Peyer's patch (tissue), 4 donors: ENCODE data around the gene LHFPL5.

Source experiments
- CTCF ChIP-seq, 6 experiments: fragments of 450-650 bp in 4 of 6; fragments of 200-600 bp in 2 of 6; sonication (generic) in 1 of 6; IDR thresholded peaks; one replicate each; pipeline ENCODE4 v1.5.1; 2017 to 2019; ENCODE audit warnings: antibody characterized with exemption in 6 of 6, mild to moderate bottlenecking in 3 of 6, moderate library complexity in 1 of 6
- POLR2A ChIP-seq, 2 donors: fragments of 450-650 bp; IDR thresholded peaks; one replicate each; pipeline ENCODE4 v1.5.1; 2017; ENCODE audit warnings: antibody characterized with exemption in 2 of 2, mild to moderate bottlenecking in 2 of 2, moderate library complexity in 2 of 2

DNA sequence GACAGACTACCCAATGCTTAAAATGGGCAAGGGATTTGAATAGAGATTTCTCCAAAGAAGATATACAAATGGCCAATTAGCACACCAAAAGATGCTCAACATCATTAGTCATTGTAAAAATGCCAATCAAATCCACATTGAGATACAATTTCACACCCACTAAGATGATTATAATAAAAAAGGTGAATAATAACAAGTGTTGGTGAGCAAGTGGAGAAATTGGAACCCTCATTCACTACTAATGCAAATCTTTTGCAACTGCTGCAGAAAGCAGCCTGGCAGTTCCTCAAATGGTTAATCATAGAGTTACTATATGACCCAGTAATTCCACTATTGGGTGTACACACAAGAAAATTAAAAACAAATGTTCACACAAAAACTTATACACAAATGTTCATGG, 12.4 kb downstream of the LHFPL5 start:
- TF ChIP-seq POLR2A (IDR thresholded peaks at IDR 0.05), result no peak
- TF ChIP-seq CTCF (IDR thresholded peaks at IDR 0.05), result no peak
